ENCODE data around the gene CCL20. TPM values are rescaled to one million over a fixed set of nuclear protein-coding genes. Genes with fewer than 3 reads are reported as not detected.

The CCL20 gene
- total and polyA plus RNA-seq, 4 donors, result 8.0 to 712 (median 47.5) TPM

- H3K36me3 ChIP-seq (ENCODE audit: control insufficient read depth in 4 of 4, insufficient read depth in 4 of 4, low read length in 4 of 4), result no peaks in the 10 kb centered on the region
- no peaks in the 10 kb centered on the region for H3K27me3 ChIP-seq (ENCODE audit: control insufficient read depth in 3 of 3, insufficient read depth in 3 of 3, low read length in 2 of 3)
- no peaks in the 10 kb centered on the region for H3K9me3 ChIP-seq (ENCODE audit: control insufficient read depth in 4 of 4, insufficient read depth in 3 of 4, low read length in 3 of 4)
- TF ChIP-seq, protein P1, sequence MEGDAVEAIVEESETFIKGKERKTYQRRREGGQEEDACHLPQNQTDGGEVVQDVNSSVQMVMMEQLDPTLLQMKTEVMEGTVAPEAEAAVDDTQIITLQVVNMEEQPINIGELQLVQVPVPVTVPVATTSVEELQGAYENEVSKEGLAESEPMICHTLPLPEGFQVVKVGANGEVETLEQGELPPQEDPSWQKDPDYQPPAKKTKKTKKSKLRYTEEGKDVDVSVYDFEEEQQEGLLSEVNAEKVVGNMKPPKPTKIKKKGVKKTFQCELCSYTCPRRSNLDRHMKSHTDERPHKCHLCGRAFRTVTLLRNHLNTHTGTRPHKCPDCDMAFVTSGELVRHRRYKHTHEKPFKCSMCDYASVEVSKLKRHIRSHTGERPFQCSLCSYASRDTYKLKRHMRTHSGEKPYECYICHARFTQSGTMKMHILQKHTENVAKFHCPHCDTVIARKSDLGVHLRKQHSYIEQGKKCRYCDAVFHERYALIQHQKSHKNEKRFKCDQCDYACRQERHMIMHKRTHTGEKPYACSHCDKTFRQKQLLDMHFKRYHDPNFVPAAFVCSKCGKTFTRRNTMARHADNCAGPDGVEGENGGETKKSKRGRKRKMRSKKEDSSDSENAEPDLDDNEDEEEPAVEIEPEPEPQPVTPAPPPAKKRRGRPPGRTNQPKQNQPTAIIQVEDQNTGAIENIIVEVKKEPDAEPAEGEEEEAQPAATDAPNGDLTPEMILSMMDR (IDR thresholded peaks at IDR 0.05; ENCODE audit: control extremely low read depth, extremely low read depth), result no peak
- no peak overlapping the region for H3K4me3 ChIP-seq
- no peak for ATAC-seq (ENCODE audit: insufficient read depth, low FRiP score)
- H3K9ac ChIP-seq (ENCODE audit: insufficient read depth in 1 of 2, low read length in 2 of 2), result no peak overlapping the region
- 62 to 77% methylated on average over 4 of the region's 4 CpGs for WGBS, 2 donors
- H3K4me1 ChIP-seq (ENCODE audit: control insufficient read depth in 5 of 5, insufficient read depth in 5 of 5, low read length in 5 of 5), result no peaks in the 10 kb centered on the region
- no peak overlapping the region for H3K27ac ChIP-seq (ENCODE audit: low read depth in 1 of 2, low read length in 1 of 2)
- DNase-seq, result peak in 2 of 3 donors; percentile 54 to 75
Observed at GRCh38 chr2:227848586-227848985, 34.9 kb downstream of the CCL20 start.

GRCh38 chr2:227849906-227850305 lies 36.3 kb downstream of the CCL20 start:
- WGBS, 2 donors, result 79 to 81% methylated on average over 1 of the region's 1 CpG
- Histone ChIP-seq H3K36me3 (ENCODE audit: control insufficient read depth in 4 of 4, insufficient read depth in 4 of 4, low read length in 4 of 4) (no peaks in the 10 kb centered on the region), H3K4me1 (ENCODE audit: control insufficient read depth in 5 of 5, insufficient read depth in 5 of 5, low read length in 5 of 5) (no peaks in the 10 kb centered on the region), H3K4me3 (no peak overlapping the region), H3K27me3 (ENCODE audit: control insufficient read depth in 3 of 3, insufficient read depth in 3 of 3, low read length in 2 of 3) (no peaks in the 10 kb centered on the region), H3K9me3 (ENCODE audit: control insufficient read depth in 4 of 4, insufficient read depth in 3 of 4, low read length in 3 of 4) (no peaks in the 10 kb centered on the region), H3K9ac (ENCODE audit: insufficient read depth in 1 of 2, low read length in 2 of 2) (no peak overlapping the region), H3K27ac (ENCODE audit: low read depth in 1 of 2, low read length in 1 of 2) (no peak overlapping the region)
- TF ChIP-seq, protein P1 (IDR thresholded peaks at IDR 0.05; ENCODE audit: control extremely low read depth, extremely low read depth), result no peak
- no peak for ATAC-seq (ENCODE audit: insufficient read depth, low FRiP score)
- no peak for DNase-seq

DNA sequence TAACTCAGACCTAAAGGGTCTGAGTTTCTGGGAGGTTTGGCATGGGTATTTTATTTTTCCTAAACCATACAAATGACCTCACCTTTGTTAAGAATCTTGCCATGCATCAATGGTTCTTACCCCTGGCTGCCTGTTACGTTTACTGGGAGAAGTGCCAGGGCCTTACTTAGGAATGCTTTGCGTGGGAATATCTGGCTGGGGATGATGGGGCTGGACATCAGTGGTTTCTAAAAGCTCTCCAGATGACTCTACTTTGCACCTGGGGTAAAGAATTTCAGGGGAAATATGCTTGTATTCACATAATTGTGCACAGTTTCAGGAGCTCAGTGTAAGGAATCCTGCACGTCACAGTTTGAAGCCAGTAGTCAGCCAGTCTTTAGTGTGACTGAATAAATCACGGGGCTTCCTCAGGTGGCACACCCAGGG lies 39.6 kb downstream of the CCL20 start:
- TF ChIP-seq, protein P1 (IDR thresholded peaks at IDR 0.05; ENCODE audit: control extremely low read depth, extremely low read depth), result no peak
- no peaks in the 10 kb centered on the region for H3K36me3 ChIP-seq (ENCODE audit: control insufficient read depth in 4 of 4, insufficient read depth in 4 of 4, low read length in 4 of 4)
- no peak overlapping the region for H3K9ac ChIP-seq (ENCODE audit: insufficient read depth in 1 of 2, low read length in 2 of 2)
- 54 to 74% methylated on average over 4 of the region's 4 CpGs for WGBS, 2 donors
- DNase-seq (peak; percentile 25 to 55 (median 26)), ATAC-seq (ENCODE audit: insufficient read depth, low FRiP score) (peak; percentile 19)
- H3K27ac ChIP-seq (ENCODE audit: low read depth in 1 of 2, low read length in 1 of 2), result peak overlapping the region in 1 of 2 donors; percentile 15
- H3K27me3 ChIP-seq (ENCODE audit: control insufficient read depth in 3 of 3, insufficient read depth in 3 of 3, low read length in 2 of 3), result no peaks in the 10 kb centered on the region
- H3K9me3 ChIP-seq (ENCODE audit: control insufficient read depth in 4 of 4, insufficient read depth in 3 of 4, low read length in 3 of 4), result no peaks in the 10 kb centered on the region
- no peak overlapping the region for H3K4me3 ChIP-seq
- H3K4me1 ChIP-seq (ENCODE audit: control insufficient read depth in 5 of 5, insufficient read depth in 5 of 5, low read length in 5 of 5), result no peaks in the 10 kb centered on the region

- 64 to 81% methylated on average over 6 of the region's 6 CpGs for WGBS, 2 donors
Observed at GRCh38 chr2:227853765-227854271, 40.2 kb downstream of the CCL20 start.

More at GRCh38 chr2:227853765-227854271, 40.2 kb downstream of the CCL20 start:
- no peak for DNase-seq
- TF ChIP-seq, protein P1 (IDR thresholded peaks at IDR 0.05; ENCODE audit: control extremely low read depth, extremely low read depth), result no peak
- no peak overlapping the region for H3K9ac ChIP-seq (ENCODE audit: insufficient read depth in 1 of 2, low read length in 2 of 2)
- no peaks in the 10 kb centered on the region for H3K36me3 ChIP-seq (ENCODE audit: control insufficient read depth in 4 of 4, insufficient read depth in 4 of 4, low read length in 4 of 4)
- no peaks in the 10 kb centered on the region for H3K27me3 ChIP-seq (ENCODE audit: control insufficient read depth in 3 of 3, insufficient read depth in 3 of 3, low read length in 2 of 3)
- H3K27ac ChIP-seq (ENCODE audit: low read depth in 1 of 2, low read length in 1 of 2), result peak overlapping the region in 1 of 2 donors; percentile 15
- ATAC-seq (ENCODE audit: insufficient read depth, low FRiP score), result peak; percentile 75
- H3K4me3 ChIP-seq, result no peak overlapping the region
- no peaks in the 10 kb centered on the region for H3K9me3 ChIP-seq (ENCODE audit: control insufficient read depth in 4 of 4, insufficient read depth in 3 of 4, low read length in 3 of 4)
- H3K4me1 ChIP-seq (ENCODE audit: control insufficient read depth in 5 of 5, insufficient read depth in 5 of 5, low read length in 5 of 5), result no peaks in the 10 kb centered on the region

Data from lung (tissue), 12 donors.